Sigmoid colon (tissue), 4 donors: ENCODE data around the gene LEFTY2.

Experiments used
- POLR2A ChIP-seq, 2 donors: fragments of 450-650 bp; IDR thresholded peaks; one replicate each; pipeline ENCODE4 v1.6.1; 2016; ENCODE audit warnings: antibody characterized with exemption in 2 of 2, mild to moderate bottlenecking in 2 of 2, moderate library complexity in 2 of 2
- POLR2AphosphoS5 ChIP-seq, 4 donors: sonication (generic); formaldehyde crosslinking; IDR thresholded peaks; one replicate each; pipeline ENCODE4 v1.6.1; 2017; ENCODE audit warnings: antibody characterized with exemption in 4 of 4
- TF ChIP-seq, protein P1 (sequence below), 4 experiments: fragments of 450-650 bp in 3 of 4; fragments of 200-600 bp in 1 of 4; IDR thresholded peaks; one replicate each; pipeline ENCODE4 v1.5.1; 2016 to 2019; ENCODE audit warnings: antibody characterized with exemption in 4 of 4, mild to moderate bottlenecking in 3 of 4, moderate library complexity in 2 of 4

DNA sequence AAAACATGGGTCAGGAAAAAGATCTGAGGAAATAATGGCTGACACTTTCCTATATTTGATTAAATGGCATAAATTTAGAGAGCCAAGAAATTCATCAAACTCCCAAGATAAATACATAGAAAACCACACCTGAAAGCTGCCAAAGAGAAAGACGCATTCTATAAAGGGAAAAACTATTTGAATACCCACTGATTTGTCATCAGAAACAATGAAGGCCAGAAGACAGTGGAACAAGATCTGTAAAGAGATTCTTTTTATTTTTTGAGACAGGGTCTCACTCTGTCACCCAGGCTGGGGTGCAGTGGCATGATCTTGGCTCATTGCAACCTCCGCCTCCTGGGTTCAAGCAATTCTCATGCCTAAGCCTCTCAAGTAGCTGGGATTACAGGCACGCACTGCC is 40.7 kb upstream of the LEFTY2 start:
- TF ChIP-seq, protein P1, sequence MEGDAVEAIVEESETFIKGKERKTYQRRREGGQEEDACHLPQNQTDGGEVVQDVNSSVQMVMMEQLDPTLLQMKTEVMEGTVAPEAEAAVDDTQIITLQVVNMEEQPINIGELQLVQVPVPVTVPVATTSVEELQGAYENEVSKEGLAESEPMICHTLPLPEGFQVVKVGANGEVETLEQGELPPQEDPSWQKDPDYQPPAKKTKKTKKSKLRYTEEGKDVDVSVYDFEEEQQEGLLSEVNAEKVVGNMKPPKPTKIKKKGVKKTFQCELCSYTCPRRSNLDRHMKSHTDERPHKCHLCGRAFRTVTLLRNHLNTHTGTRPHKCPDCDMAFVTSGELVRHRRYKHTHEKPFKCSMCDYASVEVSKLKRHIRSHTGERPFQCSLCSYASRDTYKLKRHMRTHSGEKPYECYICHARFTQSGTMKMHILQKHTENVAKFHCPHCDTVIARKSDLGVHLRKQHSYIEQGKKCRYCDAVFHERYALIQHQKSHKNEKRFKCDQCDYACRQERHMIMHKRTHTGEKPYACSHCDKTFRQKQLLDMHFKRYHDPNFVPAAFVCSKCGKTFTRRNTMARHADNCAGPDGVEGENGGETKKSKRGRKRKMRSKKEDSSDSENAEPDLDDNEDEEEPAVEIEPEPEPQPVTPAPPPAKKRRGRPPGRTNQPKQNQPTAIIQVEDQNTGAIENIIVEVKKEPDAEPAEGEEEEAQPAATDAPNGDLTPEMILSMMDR (IDR thresholded peaks at IDR 0.05), result no peak
- TF ChIP-seq POLR2A (IDR thresholded peaks at IDR 0.05) (no peak), POLR2AphosphoS5 (IDR thresholded peaks at IDR 0.05) (no peak)
